ENCODE results near the gene KRT71. TPM values are rescaled to one million over a fixed set of nuclear protein-coding genes. Genes with fewer than 3 reads are reported as not detected.

KRT71 gene
- total RNA-seq, 2 experiments from 2014 or later = not detected

DNA sequence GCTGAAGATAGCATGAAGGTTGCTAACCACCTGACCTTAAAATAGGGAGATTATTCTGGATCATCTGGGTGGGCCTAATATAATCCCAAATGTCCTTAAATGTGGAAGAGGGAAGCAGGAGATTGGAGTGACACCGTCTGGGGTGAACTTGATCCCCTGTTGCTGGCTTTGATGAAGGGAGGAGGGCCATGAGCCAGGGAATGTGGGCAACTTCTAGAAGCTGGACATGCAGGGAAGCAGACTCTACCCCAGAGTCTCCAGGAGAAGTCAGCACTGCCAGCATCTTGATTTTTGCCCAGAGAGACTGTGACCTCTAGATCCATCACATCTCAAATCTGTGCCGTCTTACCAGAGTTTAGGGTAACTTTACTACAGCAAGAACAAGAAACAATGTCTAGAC, 23.5 kb downstream of the KRT71 start:
- no peak overlapping the region for H3K4me3 Mint-ChIP-seq
- TF ChIP-seq, protein P1, sequence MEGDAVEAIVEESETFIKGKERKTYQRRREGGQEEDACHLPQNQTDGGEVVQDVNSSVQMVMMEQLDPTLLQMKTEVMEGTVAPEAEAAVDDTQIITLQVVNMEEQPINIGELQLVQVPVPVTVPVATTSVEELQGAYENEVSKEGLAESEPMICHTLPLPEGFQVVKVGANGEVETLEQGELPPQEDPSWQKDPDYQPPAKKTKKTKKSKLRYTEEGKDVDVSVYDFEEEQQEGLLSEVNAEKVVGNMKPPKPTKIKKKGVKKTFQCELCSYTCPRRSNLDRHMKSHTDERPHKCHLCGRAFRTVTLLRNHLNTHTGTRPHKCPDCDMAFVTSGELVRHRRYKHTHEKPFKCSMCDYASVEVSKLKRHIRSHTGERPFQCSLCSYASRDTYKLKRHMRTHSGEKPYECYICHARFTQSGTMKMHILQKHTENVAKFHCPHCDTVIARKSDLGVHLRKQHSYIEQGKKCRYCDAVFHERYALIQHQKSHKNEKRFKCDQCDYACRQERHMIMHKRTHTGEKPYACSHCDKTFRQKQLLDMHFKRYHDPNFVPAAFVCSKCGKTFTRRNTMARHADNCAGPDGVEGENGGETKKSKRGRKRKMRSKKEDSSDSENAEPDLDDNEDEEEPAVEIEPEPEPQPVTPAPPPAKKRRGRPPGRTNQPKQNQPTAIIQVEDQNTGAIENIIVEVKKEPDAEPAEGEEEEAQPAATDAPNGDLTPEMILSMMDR (IDR thresholded peaks at IDR 0.05) = no peak
- no peaks in the 10 kb centered on the region for H3K36me3 Mint-ChIP-seq (ENCODE audit: low read depth)
- POLR2A ChIA-PET = no interaction called here
- no peaks in the 10 kb centered on the region for H3K27me3 Mint-ChIP-seq
- DNase-seq (no peak), ATAC-seq (no peak)
- H3K27ac Mint-ChIP-seq = no peak overlapping the region
- peaks cover 5% of the 10 kb centered on the region for H3K4me1 Mint-ChIP-seq (ENCODE audit: low read depth)
- CTCF ChIA-PET = no interaction called here
- no peaks in the 10 kb centered on the region for H3K9me3 Mint-ChIP-seq
- intact Hi-C loops (cut with micrococcal nuclease) = no loop called here

- CTCF ChIA-PET = interaction anchor here (2.0 kb wide), 1 partner anchor 351 kb away, joined by 5 read pairs; no protein-coding TSS in a partner anchor
- no peaks in the 10 kb centered on the region for H3K27me3 Mint-ChIP-seq
- no peaks in the 10 kb centered on the region for H3K9me3 Mint-ChIP-seq
- H3K4me1 Mint-ChIP-seq (ENCODE audit: low read depth) = peaks cover 5% of the 10 kb centered on the region
- TF ChIP-seq, protein P1 (IDR thresholded peaks at IDR 0.05) = no peak
- no peak for ATAC-seq
- H3K27ac Mint-ChIP-seq = no peak overlapping the region
- POLR2A ChIA-PET = no interaction called here
- H3K4me3 Mint-ChIP-seq = no peak overlapping the region
- no peaks in the 10 kb centered on the region for H3K36me3 Mint-ChIP-seq (ENCODE audit: low read depth)
- DNase-seq = no peak
- intact Hi-C loops (cut with micrococcal nuclease) = no loop called here
These were observed 24.3 kb downstream of the KRT71 start for GRCh38 chr12:52528641-52529143.

GRCh38 chr12:52527121-52527800, 25.7 kb downstream of the KRT71 start:
- CTCF ChIA-PET = interaction anchor here (2.0 kb wide), 1 partner anchor 353 kb away, joined by 5 read pairs; no protein-coding TSS in a partner anchor
- H3K27me3 Mint-ChIP-seq = no peaks in the 10 kb centered on the region
- H3K4me3 Mint-ChIP-seq = no peak overlapping the region
- no peak for ATAC-seq
- H3K36me3 Mint-ChIP-seq (ENCODE audit: low read depth) = no peaks in the 10 kb centered on the region
- H3K9me3 Mint-ChIP-seq = no peaks in the 10 kb centered on the region
- H3K4me1 Mint-ChIP-seq (ENCODE audit: low read depth) = peaks cover 5% of the 10 kb centered on the region
- POLR2A ChIA-PET = no interaction called here
- H3K27ac Mint-ChIP-seq = no peak overlapping the region
- DNase-seq = no peak
- TF ChIP-seq, protein P1 (IDR thresholded peaks at IDR 0.05) = no peak
- intact Hi-C loops (cut with micrococcal nuclease) = no loop called here

- Mint-ChIP-seq H3K4me1 (ENCODE audit: low read depth) (peaks cover 5% of the 10 kb centered on the region), H3K36me3 (ENCODE audit: low read depth) (no peaks in the 10 kb centered on the region), H3K27me3 (no peaks in the 10 kb centered on the region), H3K27ac (no peak overlapping the region), H3K4me3 (no peak overlapping the region), H3K9me3 (no peaks in the 10 kb centered on the region)
- intact Hi-C loops (cut with micrococcal nuclease) = no loop called here
- ChIA-PET POLR2A (no interaction called here), CTCF (no interaction called here)
- DNase-seq (no peak), ATAC-seq (peak; percentile 34)
- TF ChIP-seq, protein P1 (IDR thresholded peaks at IDR 0.05) = no peak
These were observed 26.4 kb downstream of the KRT71 start for GRCh38 chr12:52526511-52526951.

GRCh38 chr12:52525661-52526499, 27.1 kb downstream of the KRT71 start:
- TF ChIP-seq, protein P1 (IDR thresholded peaks at IDR 0.05) = no peak
- Mint-ChIP-seq H3K4me1 (ENCODE audit: low read depth) (peaks cover 5% of the 10 kb centered on the region), H3K4me3 (no peak overlapping the region), H3K36me3 (ENCODE audit: low read depth) (no peaks in the 10 kb centered on the region), H3K9me3 (no peaks in the 10 kb centered on the region), H3K27ac (no peak overlapping the region), H3K27me3 (no peaks in the 10 kb centered on the region)
- intact Hi-C loops (cut with micrococcal nuclease) = no loop called here
- POLR2A ChIA-PET = no interaction called here
- CTCF ChIA-PET = interaction anchor here (1.2 kb wide), 1 partner anchor 35 kb away, joined by 3 read pairs; no protein-coding TSS in a partner anchor
- ATAC-seq = no peak
- DNase-seq = no peak

All from activated CD8-positive, alpha-beta T cell treated with anti-CD3 and anti-CD28 coated beads for 36 hours (primary cell).